ENCODE results near the gene NSMCE3. TPM values are rescaled to one million over a fixed set of nuclear protein-coding genes. Genes with fewer than 3 reads are reported as not detected.
"Not testable (repeated sequence)": the region's sequence is repeated elsewhere in the genome, so short reads cannot be mapped to it uniquely, and the experiment has no call there.

Gene NSMCE3
- total RNA-seq, 1 donor from 2014 or later = 6.8 TPM

DNA sequence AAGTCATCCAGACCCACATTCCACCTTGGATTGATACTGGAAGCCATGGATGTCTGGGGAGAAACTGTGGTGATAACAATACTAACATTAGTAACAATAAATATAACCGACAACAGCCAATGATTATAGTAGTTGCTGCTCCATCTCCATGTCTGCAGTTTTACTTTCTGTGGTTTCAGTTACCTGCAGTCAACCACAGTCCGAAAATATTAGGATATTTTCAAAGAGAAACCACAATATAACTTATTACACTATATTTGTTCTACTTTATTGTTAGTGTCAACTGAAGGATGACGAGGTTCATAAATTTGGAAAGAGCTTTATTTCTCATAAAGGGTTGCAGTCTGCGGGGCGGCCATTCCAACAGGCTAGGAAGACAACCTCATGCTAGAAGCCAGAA is 2.6 kb upstream of the NSMCE3 start:
- ATAC-seq (no peak), DNase-seq (no peak)
- intact Hi-C loops (cut with micrococcal nuclease) = no loop called here

DNA sequence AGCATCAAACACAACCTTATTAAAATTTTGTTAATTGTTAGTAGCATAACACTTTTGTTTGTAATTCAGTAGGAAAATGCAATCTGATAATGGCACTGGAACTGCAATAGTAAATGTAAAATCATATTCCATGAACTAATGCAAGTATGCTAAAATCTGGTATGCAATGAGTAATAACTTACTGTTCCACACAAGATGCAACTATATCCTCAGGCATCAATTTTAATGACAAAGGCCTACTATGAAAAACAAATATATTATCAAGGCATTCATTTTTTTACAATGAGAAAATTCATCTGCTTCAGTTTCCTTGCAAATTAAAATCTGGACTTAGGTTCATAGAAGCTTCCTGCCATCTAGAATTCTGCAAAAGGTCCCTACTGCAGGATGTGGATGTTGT is 1.4 kb upstream of the NSMCE3 start:
- intact Hi-C loops (cut with micrococcal nuclease) = no loop called here
- DNase-seq (no peak), ATAC-seq (no peak)

DNA sequence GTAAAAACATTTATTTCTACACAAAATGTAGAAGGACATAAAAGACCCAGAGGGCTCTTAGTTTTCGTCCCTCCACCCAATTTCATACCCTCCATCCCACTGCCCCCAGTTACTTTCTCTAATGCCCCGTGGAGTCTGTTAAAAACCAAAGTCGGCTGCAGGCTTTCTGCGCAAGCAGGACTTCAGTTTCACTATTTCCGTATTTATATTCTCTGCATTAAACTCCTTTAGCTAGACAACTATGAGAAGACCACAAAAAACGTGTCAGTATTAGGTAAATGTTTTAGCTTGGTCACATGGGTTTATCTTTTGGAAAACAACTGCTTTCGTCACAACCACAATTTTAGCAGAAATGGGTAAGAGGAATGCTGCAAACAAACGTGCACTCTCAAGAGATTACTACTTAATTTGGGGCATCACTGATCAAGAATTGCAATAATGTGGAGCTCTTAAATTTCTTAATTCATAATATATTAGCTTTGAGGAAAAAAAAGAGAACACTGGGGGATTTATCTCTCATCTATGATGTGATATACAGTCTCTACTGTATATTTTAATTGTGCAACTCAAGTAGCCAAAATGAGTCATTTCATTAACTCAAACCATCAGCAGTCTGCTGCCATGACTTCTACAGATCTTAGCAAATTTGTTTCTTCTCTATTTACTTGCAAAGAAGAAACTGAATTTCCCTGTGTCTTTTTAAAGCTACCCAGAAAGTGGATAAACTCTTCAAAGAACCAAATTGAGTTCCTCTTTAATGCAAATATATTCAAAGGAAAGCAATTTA is 740 bp upstream of the NSMCE3 start:
- no peak for DNase-seq
- peak; percentile 11 for ATAC-seq
- intact Hi-C loops (cut with micrococcal nuclease) = no loop called here

DNA sequence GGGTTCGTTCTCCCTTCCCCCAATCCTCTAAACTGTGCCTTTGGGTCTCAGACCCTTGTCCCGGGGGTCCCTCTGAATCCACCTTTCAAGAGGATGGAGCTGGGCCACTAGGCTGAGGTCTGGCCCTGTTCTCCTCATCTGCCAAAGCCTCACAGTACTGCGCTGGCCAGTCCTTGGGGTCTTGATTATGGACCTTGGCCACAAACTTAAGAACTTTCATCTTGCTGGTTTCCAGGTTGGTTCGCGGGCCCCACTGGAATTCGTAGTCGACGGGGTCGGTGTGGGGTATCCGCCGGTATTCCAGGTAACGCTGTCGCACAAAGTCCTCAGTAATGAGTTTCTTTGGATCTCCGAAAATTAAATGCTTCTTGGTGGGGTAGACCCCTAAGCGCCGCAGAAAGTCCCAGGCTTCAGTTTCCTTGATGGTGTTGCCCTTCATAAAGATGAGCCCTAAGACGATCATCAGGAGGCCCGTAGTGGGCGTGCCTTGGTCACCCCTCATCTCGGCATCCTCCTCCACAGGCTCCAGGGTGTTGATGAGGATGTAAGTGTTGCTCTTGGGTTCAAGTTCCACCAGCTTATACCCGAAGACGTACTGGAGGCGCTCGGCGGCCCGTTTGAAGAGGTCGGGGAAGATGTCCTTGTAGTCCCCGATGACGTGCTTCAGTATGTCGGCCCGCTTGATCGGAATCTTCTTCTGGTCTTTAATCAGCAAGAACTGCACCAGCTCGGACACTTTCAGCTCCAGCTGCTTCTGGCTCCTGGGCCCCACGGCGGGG is 727 bp downstream of the NSMCE3 start:
- intact Hi-C loops (cut with micrococcal nuclease) = no loop called here

DNA sequence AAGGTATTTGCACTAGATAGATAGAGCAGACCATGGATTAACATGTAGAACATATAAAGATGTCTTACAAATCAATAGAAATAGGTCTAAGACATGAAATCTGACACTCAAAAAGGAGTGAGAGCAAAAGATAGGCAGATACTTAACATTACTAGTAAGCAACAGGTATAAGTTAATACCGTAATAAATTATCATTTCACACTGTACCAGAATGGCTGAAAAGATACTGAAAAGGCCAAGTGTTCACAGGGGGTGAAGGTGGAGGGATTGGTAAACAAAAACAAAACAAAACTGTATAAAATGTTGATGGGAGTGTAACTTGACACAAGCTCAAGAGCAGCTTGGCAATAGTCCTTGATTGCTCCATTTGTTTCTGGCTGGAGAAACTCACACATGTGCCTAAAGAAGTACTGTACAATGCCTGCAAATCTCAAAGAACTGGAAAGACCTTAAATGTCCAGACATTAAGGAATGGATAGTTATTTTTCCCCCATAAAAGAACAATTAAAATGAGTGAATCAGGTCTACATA is 3.5 kb downstream of the NSMCE3 start:
- no peak for DNase-seq
- intact Hi-C loops (cut with micrococcal nuclease) = no loop called here
- no peak for ATAC-seq

More for the DNA sequence above, 727 bp downstream of the NSMCE3 start:
- DNase-seq (peak; percentile 41), ATAC-seq (peak; percentile 43)

DNA sequence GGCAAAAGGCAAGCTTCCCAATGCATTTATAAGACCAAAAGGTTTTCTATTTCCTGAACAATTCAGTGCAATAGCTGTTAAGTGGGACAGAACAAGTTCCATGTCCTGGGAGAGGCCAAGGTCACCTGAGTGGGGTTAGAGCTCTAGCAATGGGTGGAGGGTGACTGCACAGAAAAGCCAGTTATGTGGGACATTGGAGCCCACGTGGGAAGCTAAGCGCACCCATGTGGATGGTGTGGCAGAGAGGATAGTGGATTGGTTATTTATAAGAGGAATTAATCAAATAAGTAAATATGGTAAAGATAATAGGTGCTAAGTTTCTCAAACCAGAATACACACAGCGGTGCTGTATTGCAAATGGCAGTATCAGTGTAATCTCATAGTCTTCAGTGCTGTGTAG is 6.3 kb downstream of the NSMCE3 start:
- ATAC-seq (no peak), DNase-seq (no peak)
- intact Hi-C loops (cut with micrococcal nuclease) = no loop called here

DNA sequence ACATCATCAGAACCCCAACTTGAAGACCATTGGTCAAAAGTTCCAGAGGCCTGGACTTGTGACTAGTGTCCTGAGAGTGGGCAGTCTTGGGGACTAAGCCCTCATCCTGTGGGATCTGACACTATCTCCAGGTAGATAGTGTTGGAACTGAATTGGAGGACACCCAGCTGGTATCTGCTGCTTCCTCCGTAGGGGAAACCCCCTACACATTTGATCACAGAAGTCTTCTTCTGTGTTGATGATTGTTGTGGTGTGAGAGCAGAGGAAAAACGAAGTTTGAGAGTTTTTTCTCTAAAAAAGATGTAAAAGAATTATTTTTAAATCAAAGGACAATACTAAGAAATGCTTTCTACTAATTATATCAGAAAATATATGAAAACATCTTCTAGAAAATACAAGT is 6.9 kb downstream of the NSMCE3 start:
- DNase-seq (no peak), ATAC-seq (no peak)
- intact Hi-C loops (cut with micrococcal nuclease) = no loop called here

DNA sequence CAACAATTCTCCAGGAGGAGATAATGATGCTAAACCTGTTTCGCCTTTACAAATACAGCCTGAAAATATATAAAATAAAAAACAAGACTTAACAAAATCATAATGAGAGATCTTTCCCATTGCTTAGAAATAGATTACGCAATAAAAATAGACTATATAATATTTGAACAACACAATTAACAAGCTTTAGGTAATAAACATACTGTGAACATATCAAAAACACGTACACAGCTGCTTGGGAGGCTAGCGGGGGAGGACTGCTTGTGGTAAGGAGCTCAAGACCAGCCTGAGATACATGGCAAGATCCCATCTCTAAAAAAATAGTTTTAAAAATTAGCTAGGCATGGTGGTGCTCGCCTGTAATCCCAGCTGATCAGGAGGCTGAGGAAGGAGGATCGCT is 8.7 kb downstream of the NSMCE3 start:
- DNase-seq (no peak), ATAC-seq (no peak)
- intact Hi-C loops (cut with micrococcal nuclease) = no loop called here

DNA sequence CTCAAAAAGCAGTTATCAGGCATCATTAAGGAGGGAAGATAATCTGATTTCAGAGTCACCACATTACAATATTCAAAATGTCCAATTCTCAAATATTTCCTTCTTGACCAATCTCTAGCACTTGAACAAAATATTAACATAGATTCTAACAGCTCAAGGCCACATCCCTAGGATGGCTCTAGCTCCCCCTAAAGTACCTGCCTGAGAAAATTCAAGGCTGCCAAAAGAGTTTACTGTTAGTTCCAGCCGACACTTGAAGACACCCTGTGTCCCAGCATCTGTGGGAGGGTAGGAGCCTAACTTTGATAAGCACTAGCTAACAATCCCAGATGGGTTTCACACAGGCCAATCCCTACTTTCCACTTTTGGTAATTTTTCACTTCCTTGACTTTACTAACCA is 10.4 kb downstream of the NSMCE3 start:
- intact Hi-C loops (cut with micrococcal nuclease) = no loop called here
- ATAC-seq (no peak), DNase-seq (no peak)

DNA sequence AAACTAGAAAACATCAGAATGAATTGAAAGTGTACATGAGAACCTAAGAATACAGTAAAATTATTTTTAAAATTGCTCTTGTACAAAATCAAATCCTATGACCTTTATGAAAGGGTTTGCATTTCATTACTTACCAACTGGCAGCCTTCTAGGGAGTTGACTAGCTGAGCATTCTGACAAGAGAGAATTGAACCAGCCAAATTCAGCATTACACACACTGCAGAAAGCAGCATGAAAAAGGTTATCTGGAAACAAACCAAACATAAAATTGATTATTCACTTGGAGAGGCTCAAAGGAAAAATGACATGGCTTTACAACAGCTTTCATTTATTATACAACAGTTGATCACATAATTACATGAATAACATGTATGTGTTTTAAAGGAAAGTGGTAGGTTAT is 17.4 kb downstream of the NSMCE3 start:
- DNase-seq (no peak), ATAC-seq (no peak)
- intact Hi-C loops (cut with micrococcal nuclease) = no loop called here

DNA sequence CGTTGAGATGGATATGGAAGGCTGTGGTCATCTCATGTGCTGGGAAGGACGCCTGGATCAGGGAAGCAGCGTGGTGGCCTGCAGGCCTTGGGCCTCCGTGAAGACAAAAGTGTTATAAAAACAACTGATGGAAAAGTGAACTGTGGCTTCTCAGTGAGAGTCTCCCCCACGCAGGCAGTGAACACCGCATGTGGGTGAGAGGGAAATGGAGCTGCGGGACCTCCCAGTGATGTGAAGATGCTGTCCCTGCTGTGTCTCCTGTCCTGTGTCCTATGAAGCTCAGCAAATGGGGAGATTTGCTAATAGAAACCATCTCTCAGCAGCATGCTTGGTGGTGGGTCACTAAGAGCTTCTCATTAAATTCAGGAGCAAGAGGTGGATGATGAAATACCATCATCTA is 25.1 kb downstream of the NSMCE3 start:
- intact Hi-C loops (cut with micrococcal nuclease) = no loop called here
- ATAC-seq (no peak), DNase-seq (no peak)

DNA sequence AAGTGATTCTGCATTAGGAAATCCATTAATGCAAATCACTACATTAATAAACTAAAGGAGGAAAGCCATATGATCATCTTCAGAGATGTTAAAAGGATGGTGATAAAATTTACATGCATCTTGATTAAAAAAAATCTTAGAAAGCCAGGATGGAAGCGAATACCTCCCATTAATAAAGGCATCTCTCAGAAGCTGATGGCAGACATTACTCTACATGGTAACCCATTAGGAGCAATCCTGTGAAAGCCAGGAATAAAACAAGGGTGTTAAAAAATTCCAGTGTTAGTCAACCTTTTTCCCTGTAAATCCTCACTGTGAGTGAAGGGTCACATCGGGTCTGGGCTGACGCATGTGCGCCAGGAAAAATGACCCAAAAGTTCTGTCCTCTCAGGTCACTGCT is 25.5 kb downstream of the NSMCE3 start:
- no peak for ATAC-seq
- intact Hi-C loops (cut with micrococcal nuclease) = no loop called here
- DNase-seq = no peak

DNA sequence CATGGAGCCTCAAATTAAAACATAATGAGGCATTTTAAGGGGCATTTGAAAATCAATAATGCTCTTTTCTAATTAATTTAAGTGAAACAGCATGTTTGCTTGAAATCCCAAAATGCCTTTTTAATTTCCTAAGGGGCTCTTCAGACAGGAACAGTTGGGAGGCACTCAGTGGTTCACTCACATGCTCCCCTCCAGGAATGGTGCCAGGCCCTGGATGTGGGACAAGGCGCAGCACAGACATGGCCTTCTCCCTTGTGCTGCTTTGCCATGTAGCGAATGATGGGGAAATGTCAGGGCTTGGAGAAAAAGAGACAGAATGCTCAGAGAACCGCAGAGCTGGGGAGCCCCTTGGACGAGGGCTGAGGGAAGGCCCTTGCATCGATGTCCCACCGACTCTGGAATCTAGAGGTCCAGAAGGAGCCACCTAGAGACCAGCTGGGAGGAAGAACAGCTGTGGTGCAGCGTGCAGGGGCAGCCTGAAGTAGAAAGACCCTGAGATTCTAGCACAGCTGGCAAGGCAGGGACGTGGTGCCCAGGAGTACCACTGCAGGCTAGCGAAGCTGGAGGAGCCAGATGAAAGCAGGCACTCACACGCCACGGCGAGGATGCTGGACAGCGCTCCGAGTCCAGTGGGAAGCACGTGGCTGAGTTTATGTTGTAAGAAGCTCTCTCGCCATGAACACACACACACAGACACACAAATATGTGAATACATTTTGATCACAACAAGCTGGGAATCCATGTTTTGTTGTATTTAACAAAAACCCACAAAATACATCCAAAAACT is 27.0 kb downstream of the NSMCE3 start:
- intact Hi-C loops (cut with micrococcal nuclease) = no loop called here
- no peak for DNase-seq
- no peak for ATAC-seq

DNA sequence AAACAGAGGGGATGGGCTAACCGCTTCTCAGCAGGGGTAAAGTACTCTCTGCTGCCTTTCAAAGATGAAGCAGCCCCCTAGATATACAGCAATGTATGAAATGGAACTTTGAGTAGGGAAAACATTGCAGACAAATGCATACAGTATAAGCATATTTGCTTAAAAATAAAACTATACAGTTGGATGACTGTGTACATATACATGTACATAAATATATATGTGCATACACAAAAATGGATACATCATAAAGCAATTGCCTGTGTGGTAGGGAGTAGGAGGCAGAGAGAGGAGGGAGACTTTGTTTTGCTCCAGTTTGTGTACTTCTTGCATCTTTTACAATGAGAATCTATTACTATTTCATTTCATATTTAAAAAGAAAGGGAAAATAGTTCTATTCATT is 28.4 kb downstream of the NSMCE3 start:
- ATAC-seq (no peak), DNase-seq (no peak)
- intact Hi-C loops (cut with micrococcal nuclease) = no loop called here

DNA sequence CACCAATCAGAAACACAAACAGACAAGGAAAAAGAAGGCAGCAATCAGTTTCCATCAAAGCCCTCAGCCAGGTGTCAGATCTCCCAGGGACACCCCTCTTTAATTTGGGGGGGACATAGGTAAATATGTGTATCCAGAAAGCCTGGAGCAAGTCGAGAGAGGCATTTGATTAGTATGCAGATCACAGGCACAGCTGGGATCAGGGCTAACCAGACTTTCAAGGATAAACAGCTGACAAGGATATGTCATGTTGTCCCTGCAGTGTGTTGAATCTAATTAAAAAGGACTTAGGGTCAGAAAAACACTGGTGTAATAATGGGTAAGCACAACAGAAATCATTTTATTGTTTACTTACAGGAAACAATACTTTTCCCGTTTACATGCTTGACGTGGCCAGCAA is 30.2 kb downstream of the NSMCE3 start:
- no peak for ATAC-seq
- intact Hi-C loops (cut with micrococcal nuclease) = no loop called here
- DNase-seq = no peak

DNA sequence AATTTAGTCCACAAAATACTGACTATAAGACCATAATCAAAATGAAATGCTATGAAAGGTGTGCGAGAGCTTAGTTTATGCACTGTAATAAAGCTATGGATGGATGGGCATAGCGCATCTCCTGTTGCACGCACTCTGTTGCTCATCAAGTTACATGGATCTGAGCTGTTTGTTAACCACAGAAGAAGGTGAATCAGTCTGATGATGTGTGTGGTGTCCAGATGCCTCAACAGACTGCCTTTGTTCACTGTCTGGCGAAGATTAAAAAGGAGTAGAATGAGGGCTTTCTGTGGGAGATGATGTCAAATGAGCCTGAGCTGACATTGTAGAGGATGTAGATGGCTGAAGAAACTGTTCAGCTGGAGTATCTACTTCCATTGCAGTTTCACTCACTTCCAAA is 36.1 kb downstream of the NSMCE3 start:
- intact Hi-C loops (cut with micrococcal nuclease) = no loop called here
- ATAC-seq = no peak
- no peak for DNase-seq

DNA sequence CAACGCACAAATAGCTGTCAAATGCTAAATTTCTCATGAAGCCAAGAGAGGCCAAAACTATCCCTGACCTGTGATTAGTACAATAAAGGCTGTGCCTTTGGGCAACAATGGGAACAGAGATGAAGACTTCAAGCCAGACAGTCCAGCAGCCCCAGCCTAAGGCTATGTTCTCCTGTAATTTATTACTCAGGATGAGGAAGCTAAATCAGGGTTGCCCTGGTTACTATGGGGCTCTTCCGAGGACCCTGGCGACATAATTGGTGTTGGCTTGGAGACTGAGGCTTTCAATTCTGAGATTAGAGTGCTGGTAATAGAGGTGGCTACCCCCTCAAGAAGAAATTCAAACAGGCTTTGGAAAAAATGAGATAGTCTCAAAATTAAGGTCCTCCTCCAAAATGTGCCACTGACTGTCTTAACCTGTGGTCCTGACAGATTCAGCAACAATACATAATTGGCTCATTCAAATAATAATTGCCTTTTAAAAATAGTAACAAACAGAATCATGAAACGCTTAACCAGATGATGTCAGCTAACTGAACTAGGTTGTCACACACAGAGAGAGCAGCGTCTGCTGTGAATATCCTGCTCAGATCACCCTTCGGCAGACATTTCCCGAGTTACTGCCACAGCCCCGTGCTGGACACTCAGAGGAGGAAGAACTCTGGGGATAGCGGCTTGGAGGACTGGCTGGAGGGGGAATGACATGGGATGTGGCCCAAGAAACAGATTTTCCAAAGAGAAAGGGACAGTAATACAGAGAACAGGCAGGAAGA is 43.0 kb downstream of the NSMCE3 start:
- intact Hi-C loops (cut with micrococcal nuclease) = no loop called here
- DNase-seq (no peak), ATAC-seq (no peak)

DNA sequence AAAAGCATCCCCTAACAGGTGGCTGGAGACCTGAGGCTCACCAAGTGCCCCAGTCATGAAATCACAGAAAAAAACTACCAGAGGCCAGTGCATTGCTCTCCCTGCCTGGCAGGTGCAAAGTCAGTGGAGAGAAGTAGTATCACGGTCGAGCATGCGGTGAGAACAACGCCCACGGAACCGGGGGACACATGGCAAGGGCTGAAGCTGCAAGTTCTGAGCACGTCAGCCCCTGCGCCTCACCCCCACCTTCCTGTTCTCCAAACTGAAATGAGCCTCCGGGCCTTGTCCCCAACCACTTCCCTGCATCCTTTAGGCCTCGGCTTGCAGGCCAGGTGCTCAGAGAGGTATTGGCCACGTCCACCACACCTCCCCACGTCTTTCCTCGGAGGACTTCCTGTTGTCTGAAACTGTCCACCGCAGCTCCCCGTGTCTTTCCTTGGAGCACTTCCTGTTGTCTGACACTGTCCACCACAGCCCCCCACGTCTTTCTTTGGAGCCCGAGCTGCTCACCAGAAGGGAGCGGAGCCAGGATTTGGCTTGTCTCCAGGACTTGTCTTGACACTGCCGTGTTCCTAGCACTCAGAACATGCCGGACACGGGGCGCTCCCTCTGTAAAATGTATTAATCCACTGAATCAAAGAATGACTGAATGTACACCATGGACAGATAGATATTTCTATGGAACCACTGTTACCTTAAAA is 43.9 kb downstream of the NSMCE3 start:
- intact Hi-C loops (cut with micrococcal nuclease) = no loop called here
- DNase-seq = no peak
- no peak for ATAC-seq

DNA sequence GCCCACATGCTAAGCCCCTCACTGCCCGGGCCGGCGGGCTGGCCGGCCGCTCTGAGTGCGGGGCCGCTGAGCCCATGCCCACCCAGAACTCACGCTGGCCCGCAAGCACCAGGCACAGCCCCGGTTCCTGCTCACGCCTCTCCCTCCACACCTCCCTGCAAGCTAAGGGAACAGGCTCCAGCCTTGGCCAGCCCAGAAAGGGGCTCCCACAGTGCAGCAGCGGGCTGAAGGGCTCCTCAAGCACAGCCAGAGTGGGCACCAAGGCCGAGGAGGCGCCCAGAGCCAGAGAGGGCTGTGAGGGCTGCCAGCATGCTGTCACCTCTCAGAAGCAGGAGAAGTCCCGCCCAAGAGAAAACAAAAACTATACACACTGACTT is 44.6 kb downstream of the NSMCE3 start:
- DNase-seq; intact Hi-C loops (cut with micrococcal nuclease); ATAC-seq: not testable (repeated sequence)

All from left ventricle myocardium superior (tissue), 1 donor.